HCEC 1CT (cell line): ENCODE results near the gene AFF1.

Experiments
- DNase-seq: peaks from one replicate; pipeline ENCODE4 v3.0.0-alpha.2; 2017

AFF1 gene

GRCh38 chr4:87042221-87042620 is 107.4 kb downstream of the AFF1 start:
- DNase-seq = no peak

- DNase-seq = no peak
Observed at GRCh38 chr4:87042986-87043820, 108.4 kb downstream of the AFF1 start.

- no peak for DNase-seq
Observed at GRCh38 chr4:87044511-87045233, 109.9 kb downstream of the AFF1 start.

- DNase-seq = no peak
Observed at GRCh38 chr4:87045234-87045558, 110.4 kb downstream of the AFF1 start.

GRCh38 chr4:87045659-87046058 is 110.8 kb downstream of the AFF1 start:
- no peak for DNase-seq

- DNase-seq = no peak
Observed at GRCh38 chr4:87046121-87046551, 111.3 kb downstream of the AFF1 start.

- no peak for DNase-seq
Observed at GRCh38 chr4:87047281-87047798, 112.5 kb downstream of the AFF1 start.

GRCh38 chr4:87049508-87049907 is 114.7 kb downstream of the AFF1 start:
- no peak for DNase-seq

GRCh38 chr4:87050596-87050995 is 115.8 kb downstream of the AFF1 start:
- no peak for DNase-seq

- DNase-seq = no peak
Observed at GRCh38 chr4:87051121-87051713, 116.4 kb downstream of the AFF1 start.

- no peak for DNase-seq
Observed at GRCh38 chr4:87052615-87053014, 117.8 kb downstream of the AFF1 start.

GRCh38 chr4:87053176-87053658 is 118.4 kb downstream of the AFF1 start:
- DNase-seq = no peak

GRCh38 chr4:87053802-87054767 is 119.3 kb downstream of the AFF1 start:
- DNase-seq = no peak

GRCh38 chr4:87054900-87055299 is 120.1 kb downstream of the AFF1 start:
- DNase-seq = no peak

GRCh38 chr4:87055311-87055710 is 120.5 kb downstream of the AFF1 start:
- DNase-seq = no peak

- DNase-seq = no peak
Observed at GRCh38 chr4:87056881-87057280, 122.1 kb downstream of the AFF1 start.

- no peak for DNase-seq
Observed at GRCh38 chr4:87057835-87058355, 123.1 kb downstream of the AFF1 start.

GRCh38 chr4:87058356-87059073 is 123.7 kb downstream of the AFF1 start:
- DNase-seq = no peak

- DNase-seq = peak; percentile 58
Observed at GRCh38 chr4:87060957-87061356, 126.1 kb downstream of the AFF1 start.

GRCh38 chr4:87065021-87065420 is 130.2 kb downstream of the AFF1 start:
- DNase-seq = no peak

- no peak for DNase-seq
Observed at GRCh38 chr4:87066403-87067123, 131.8 kb downstream of the AFF1 start.
